Measurements from ENCODE around the gene FBXO5. TPM values are rescaled to one million over a fixed set of nuclear protein-coding genes. Genes with fewer than 3 reads are reported as not detected.
"Not testable (repeated sequence)": the region's sequence is repeated elsewhere in the genome, so short reads cannot be mapped to it uniquely, and the experiment has no call there.

FBXO5 gene
- total RNA-seq, 5 donors from 2014 or later (not counting 1 experiment from before 2014, with no cell fraction given) = 4.4 to 9.3 (median 8.1) TPM

GRCh38 chr6:152969688-152970418 is 13.0 kb downstream of the FBXO5 start:
- no peak overlapping the region for H3K4me3 ChIP-seq (ENCODE audit: control insufficient read depth in 1 of 2, extremely low read depth in 1 of 2, low read length in 1 of 2)
- DNase-seq (no peak), ATAC-seq (replicated peaks in 1 of 4) (no peak)
- Mint-ChIP-seq H3K4me1 (peaks cover 2 to 11% (median 8%) of the 10 kb centered on the region in 3 donors), H3K36me3 (peaks cover 57% of the 10 kb centered on the region), H3K27ac (no peak overlapping the region), H3K9me3 (peaks cover 26 to 41% (median 32%) of the 10 kb centered on the region in 3 donors), H3K27me3 (no peaks in the 10 kb centered on the region), H3K4me3 (no peak overlapping the region)
- peaks cover 0 to 3% of the 10 kb centered on the region in 2 experiments for H3K4me1 ChIP-seq (ENCODE audit: control insufficient read depth in 1 of 2, extremely low read depth in 1 of 2, insufficient read depth in 2 of 2, low read length in 2 of 2)
- ChIA-PET POLR2A (interaction anchor here in 1 of 2 donors (0.5 kb wide), 1 partner anchor 19 kb away, joined by 3 read pairs; no protein-coding TSS in a partner anchor), CTCF (interaction anchor here (0.9 to 1.1 kb wide), 3 partner anchors 9 to 22 kb away, joined by 3 to 4 read pairs (median 3); no protein-coding TSS in a partner anchor)
- H3K9me3 ChIP-seq = peaks cover 5% of the 10 kb centered on the region
- no peaks in the 10 kb centered on the region for H3K27me3 ChIP-seq (replicated peaks in 1 of 2; ENCODE audit: control insufficient read depth in 2 of 2, extremely low read depth in 1 of 2, insufficient read depth in 2 of 2, low read length in 1 of 2)
- H3K27ac ChIP-seq (ENCODE audit: low read length) = no peak overlapping the region
- 100% methylated on average over 5 of the region's 6 CpGs for WGBS (ENCODE audit: insufficient coverage)
- peaks cover 0 to 21% of the 10 kb centered on the region in 2 donors for H3K36me3 ChIP-seq (ENCODE audit: control insufficient read depth in 2 of 2, extremely low read depth in 1 of 2, insufficient read depth in 1 of 2, low read length in 1 of 2)

- H3K4me1 Mint-ChIP-seq; H3K27ac ChIP-seq (ENCODE audit: low read length); H3K27me3 Mint-ChIP-seq; ATAC-seq (replicated peaks in 1 of 4); H3K27me3 ChIP-seq (replicated peaks in 1 of 2; ENCODE audit: control insufficient read depth in 2 of 2, extremely low read depth in 1 of 2, insufficient read depth in 2 of 2, low read length in 1 of 2); H3K4me1 ChIP-seq (ENCODE audit: control insufficient read depth in 1 of 2, extremely low read depth in 1 of 2, insufficient read depth in 2 of 2, low read length in 2 of 2); H3K4me3 ChIP-seq (ENCODE audit: control insufficient read depth in 1 of 2, extremely low read depth in 1 of 2, low read length in 1 of 2); H3K9me3 ChIP-seq; H3K4me3 Mint-ChIP-seq; H3K27ac Mint-ChIP-seq; DNase-seq; CTCF ChIA-PET; POLR2A ChIA-PET: not testable (repeated sequence)
- H3K9me3 Mint-ChIP-seq = peaks cover 26 to 45% (median 32%) of the 10 kb centered on the region in 3 donors
- WGBS (ENCODE audit: insufficient coverage) = 60% methylated on average over 1 of the region's 15 CpGs
- H3K36me3 ChIP-seq (ENCODE audit: control insufficient read depth in 2 of 2, extremely low read depth in 1 of 2, insufficient read depth in 1 of 2, low read length in 1 of 2) = peaks cover 0 to 15% of the 10 kb centered on the region in 2 donors
- H3K36me3 Mint-ChIP-seq = peaks cover 27% of the 10 kb centered on the region
These were observed 16.5 kb downstream of the FBXO5 start for GRCh38 chr6:152966168-152966894.

GRCh38 chr6:152959333-152959732 is 23.5 kb downstream of the FBXO5 start:
- ATAC-seq (replicated peaks in 1 of 4) = no peak

GRCh38 chr6:152957796-152958195 is 25.0 kb downstream of the FBXO5 start:
- CTCF ChIA-PET = interaction anchor here (1.2 to 2.0 kb wide), 2 partner anchors 10 kb away, joined by 4 to 10 read pairs; no protein-coding TSS in a partner anchor

More at GRCh38 chr6:152959333-152959732, 23.5 kb downstream of the FBXO5 start:
- Mint-ChIP-seq H3K36me3 (no peaks in the 10 kb centered on the region), H3K9me3 (peaks cover 0 to 4% (median 0%) of the 10 kb centered on the region in 3 donors), H3K27me3 (peaks cover 15 to 25% of the 10 kb centered on the region in 2 donors), H3K4me3 (no peak overlapping the region), H3K27ac (no peak overlapping the region), H3K4me1 (no peaks in the 10 kb centered on the region)
- ChIA-PET POLR2A (no interaction called here), CTCF (no interaction called here)
- H3K27ac ChIP-seq (ENCODE audit: low read length) = no peak overlapping the region
- no peaks in the 10 kb centered on the region for H3K9me3 ChIP-seq
- H3K36me3 ChIP-seq (ENCODE audit: control insufficient read depth in 2 of 2, extremely low read depth in 1 of 2, insufficient read depth in 1 of 2, low read length in 1 of 2) = no peaks in the 10 kb centered on the region
- H3K4me1 ChIP-seq (ENCODE audit: control insufficient read depth in 1 of 2, extremely low read depth in 1 of 2, insufficient read depth in 2 of 2, low read length in 2 of 2) = no peaks in the 10 kb centered on the region
- no peak for DNase-seq
- WGBS (ENCODE audit: insufficient coverage) = 93% methylated on average over 11 of the region's 24 CpGs
- peaks cover 0 to 9% of the 10 kb centered on the region in 2 experiments for H3K27me3 ChIP-seq (replicated peaks in 1 of 2; ENCODE audit: control insufficient read depth in 2 of 2, extremely low read depth in 1 of 2, insufficient read depth in 2 of 2, low read length in 1 of 2)
- no peak overlapping the region for H3K4me3 ChIP-seq (ENCODE audit: control insufficient read depth in 1 of 2, extremely low read depth in 1 of 2, low read length in 1 of 2)

GRCh38 chr6:152954443-152954842 is 28.4 kb downstream of the FBXO5 start:
- Mint-ChIP-seq H3K9me3 (no peaks in the 10 kb centered on the region), H3K4me1 (no peaks in the 10 kb centered on the region), H3K36me3 (no peaks in the 10 kb centered on the region), H3K27ac (no peak overlapping the region), H3K4me3 (no peak overlapping the region), H3K27me3 (peaks cover 19 to 21% of the 10 kb centered on the region in 2 donors)
- Histone ChIP-seq H3K4me3 (ENCODE audit: control insufficient read depth in 1 of 2, extremely low read depth in 1 of 2, low read length in 1 of 2) (no peak overlapping the region), H3K9me3 (no peaks in the 10 kb centered on the region), H3K27ac (ENCODE audit: low read length) (no peak overlapping the region), H3K27me3 (replicated peaks in 1 of 2; ENCODE audit: control insufficient read depth in 2 of 2, extremely low read depth in 1 of 2, insufficient read depth in 2 of 2, low read length in 1 of 2) (peaks cover 0 to 11% of the 10 kb centered on the region in 2 experiments), H3K36me3 (ENCODE audit: control insufficient read depth in 2 of 2, extremely low read depth in 1 of 2, insufficient read depth in 1 of 2, low read length in 1 of 2) (no peaks in the 10 kb centered on the region), H3K4me1 (ENCODE audit: control insufficient read depth in 1 of 2, extremely low read depth in 1 of 2, insufficient read depth in 2 of 2, low read length in 2 of 2) (no peaks in the 10 kb centered on the region)
- DNase-seq = no peak
- no CpG with 5 or more reads among the region's 3 CpGs for WGBS (ENCODE audit: insufficient coverage)
- no peak for ATAC-seq (replicated peaks in 1 of 4)
- CTCF ChIA-PET = interaction anchor here (0.6 to 1.4 kb wide), 6 partner anchors 12 to 517 kb away, joined by 3 to 5 read pairs (median 3); no protein-coding TSS in a partner anchor
- POLR2A ChIA-PET = interaction anchor here in 1 of 2 donors (0.6 kb wide), 1 partner anchor 150 kb away, joined by 3 read pairs; no protein-coding TSS in a partner anchor

More at GRCh38 chr6:152957796-152958195, 25.0 kb downstream of the FBXO5 start:
- Histone ChIP-seq H3K4me3 (ENCODE audit: control insufficient read depth in 1 of 2, extremely low read depth in 1 of 2, low read length in 1 of 2) (no peak overlapping the region), H3K9me3 (no peaks in the 10 kb centered on the region), H3K36me3 (ENCODE audit: control insufficient read depth in 2 of 2, extremely low read depth in 1 of 2, insufficient read depth in 1 of 2, low read length in 1 of 2) (no peaks in the 10 kb centered on the region), H3K4me1 (ENCODE audit: control insufficient read depth in 1 of 2, extremely low read depth in 1 of 2, insufficient read depth in 2 of 2, low read length in 2 of 2) (no peaks in the 10 kb centered on the region), H3K27me3 (replicated peaks in 1 of 2; ENCODE audit: control insufficient read depth in 2 of 2, extremely low read depth in 1 of 2, insufficient read depth in 2 of 2, low read length in 1 of 2) (peaks cover 0 to 9% of the 10 kb centered on the region in 2 experiments), H3K27ac (ENCODE audit: low read length) (no peak overlapping the region)
- DNase-seq (no peak), ATAC-seq (replicated peaks in 1 of 4) (no peak)
- Mint-ChIP-seq H3K4me3 (no peak overlapping the region), H3K27ac (no peak overlapping the region), H3K36me3 (no peaks in the 10 kb centered on the region), H3K4me1 (no peaks in the 10 kb centered on the region), H3K27me3 (peaks cover 19 to 25% of the 10 kb centered on the region in 2 donors), H3K9me3 (no peaks in the 10 kb centered on the region)
- WGBS (ENCODE audit: insufficient coverage) = no CpG with 5 or more reads among the region's 1 CpG
- POLR2A ChIA-PET = no interaction called here

GRCh38 chr6:152952866-152953509 is 29.9 kb downstream of the FBXO5 start:
- POLR2A ChIA-PET = no interaction called here
- Histone ChIP-seq H3K27ac (ENCODE audit: low read length) (no peak overlapping the region), H3K4me1 (ENCODE audit: control insufficient read depth in 1 of 2, extremely low read depth in 1 of 2, insufficient read depth in 2 of 2, low read length in 2 of 2) (peaks cover 2% of the 10 kb centered on the region in 2 experiments), H3K36me3 (ENCODE audit: control insufficient read depth in 2 of 2, extremely low read depth in 1 of 2, insufficient read depth in 1 of 2, low read length in 1 of 2) (no peaks in the 10 kb centered on the region), H3K27me3 (replicated peaks in 1 of 2; ENCODE audit: control insufficient read depth in 2 of 2, extremely low read depth in 1 of 2, insufficient read depth in 2 of 2, low read length in 1 of 2) (peaks cover 0 to 10% of the 10 kb centered on the region in 2 experiments), H3K9me3 (no peaks in the 10 kb centered on the region), H3K4me3 (ENCODE audit: control insufficient read depth in 1 of 2, extremely low read depth in 1 of 2, low read length in 1 of 2) (no peak overlapping the region)
- CTCF ChIA-PET = interaction anchor here in 1 of 2 donors (1.0 kb wide), 1 partner anchor 13 kb away, joined by 4 read pairs; no protein-coding TSS in a partner anchor
- Mint-ChIP-seq H3K27ac (no peak overlapping the region), H3K36me3 (no peaks in the 10 kb centered on the region), H3K9me3 (no peaks in the 10 kb centered on the region), H3K27me3 (peaks cover 20 to 22% of the 10 kb centered on the region in 2 donors), H3K4me3 (no peak overlapping the region), H3K4me1 (peaks cover 4 to 8% (median 6%) of the 10 kb centered on the region in 3 donors)
- WGBS (ENCODE audit: insufficient coverage) = no CpG with 5 or more reads among the region's 7 CpGs
- ATAC-seq (replicated peaks in 1 of 4) (no peak), DNase-seq (peak in 1 of 35 experiments; percentile 29)
